OCI-LY1 (cell line): ENCODE measurements around the gene PRUNE2.

Source experiments
- H2AFZ ChIP-seq: fragments of 200-600 bp; sonication (generic), shearing (Covaris generic); 2 replicates; pipeline ENCODE4 v1.6.0; 2014; ENCODE audit warnings: antibody characterized with exemption, mild to moderate bottlenecking, low read length
- H3F3A ChIP-seq: fragments of 200-600 bp; sonication (generic), shearing (Covaris generic); 2 replicates; pipeline ENCODE4 v1.6.0; 2014; ENCODE audit warnings: mild to moderate bottlenecking, antibody characterized with exemption, low read length, moderate library complexity; ENCODE audit not compliant: insufficient read depth
- H3K27ac ChIP-seq: fragments of 200-600 bp; sonication (generic); 2 replicates; pipeline ENCODE4 v1.5.1; 2014; ENCODE audit warnings: low read length, mixed run types, mild to moderate bottlenecking, low read depth; ENCODE audit not compliant: poor library complexity, severe bottlenecking
- H3K27me3 ChIP-seq: fragments of 200-600 bp; sonication (generic); 2 replicates; pipeline ENCODE4 v1.6.0; 2014; ENCODE audit warnings: antibody characterized with exemption, mild to moderate bottlenecking, low read length, moderate library complexity; ENCODE audit not compliant: insufficient read depth
- H3K36me3 ChIP-seq: fragments of 200-600 bp; sonication (generic); 2 replicates; pipeline ENCODE4 v1.6.1; 2014; ENCODE audit warnings: mild to moderate bottlenecking, antibody characterized with exemption, low read length, moderate library complexity, mixed read lengths; ENCODE audit not compliant: insufficient read depth
- H3K4me1 ChIP-seq: fragments of 200-600 bp; sonication (generic); 2 replicates; pipeline ENCODE4 v1.5.1; 2014; ENCODE audit warnings: mild to moderate bottlenecking, low read length, moderate library complexity; ENCODE audit not compliant: insufficient read depth, severe bottlenecking
- H3K4me2 ChIP-seq: fragments of 200-600 bp; sonication (generic), shearing (Covaris generic); 2 replicates; pipeline ENCODE4 v1.6.1; 2014; ENCODE audit warnings: low read length
- H3K4me3 ChIP-seq: fragments of 200-600 bp; sonication (generic); 2 replicates; pipeline ENCODE4 v1.5.1; 2014; ENCODE audit warnings: low read length, low read depth, mild to moderate bottlenecking, mixed read lengths; ENCODE audit not compliant: poor library complexity, severe bottlenecking
- H3K79me2 ChIP-seq: fragments of 200-600 bp; shearing (Covaris generic); 2 replicates; pipeline ENCODE4 v1.6.1; 2016; ENCODE audit warnings: mixed run types, low read length, mixed read lengths; ENCODE audit not compliant: insufficient read depth
- H3K9ac ChIP-seq: fragments of 200-600 bp; sonication (generic), shearing (Covaris generic); 2 replicates; pipeline ENCODE4 v1.6.1; 2014; ENCODE audit warnings: mild to moderate bottlenecking, low read length, mixed read lengths
- H3K9me2 ChIP-seq: fragments of 200-600 bp; sonication (generic), shearing (Covaris generic); 2 replicates; pipeline ENCODE4 v1.6.1; 2014; ENCODE audit warnings: low read depth, mild to moderate bottlenecking, low read length, mixed read lengths
- H3K9me3 ChIP-seq: fragments of 200-600 bp; shearing (Covaris generic); 2 replicates; pipeline ENCODE4 v1.6.1; 2014; ENCODE audit warnings: low read length, mixed read lengths
- H4K20me1 ChIP-seq: fragments of 200-600 bp; sonication (generic), shearing (Covaris generic); 2 replicates; pipeline ENCODE4 v1.6.0; 2016; ENCODE audit warnings: mild to moderate bottlenecking, low read length; ENCODE audit not compliant: insufficient read depth
- CTCF ChIP-seq: fragments of 200-600 bp; sonication (generic), shearing (Covaris generic); IDR thresholded peaks from 2 replicates; pipeline ENCODE4 v1.5.1; 2017; ENCODE audit warnings: mild to moderate bottlenecking, antibody characterized with exemption, low read length, moderate library complexity, mixed read lengths
- EZH2 ChIP-seq: fragments of 200-600 bp; sonication (generic), shearing (Covaris generic); IDR thresholded peaks from 2 replicates; pipeline ENCODE4 v1.8.0; 2017; ENCODE audit warnings: borderline replicate concordance, mixed run types, mild to moderate bottlenecking, antibody characterized with exemption, low read length, moderate library complexity, mixed read lengths

PRUNE2 gene

GRCh38 chr9:76592091-76592973, 313.6 kb downstream of the PRUNE2 start:
- Histone ChIP-seq H2AFZ (peak overlapping the region; percentile 32; the same call in 1 of the 2 replicates), H3K9me3 (no peaks in the 10 kb centered on the region), H3K27me3 (no peaks in the 10 kb centered on the region), H3K9me2 (no peaks in the 10 kb centered on the region), H3K79me2 (no peaks in the 10 kb centered on the region), H3F3A (no peaks in the 10 kb centered on the region), H3K4me1 (peaks cover 49% of the 10 kb centered on the region), H3K4me2 (peak overlapping the region; percentile 40), H3K36me3 (no peaks in the 10 kb centered on the region), H3K9ac (peak overlapping the region; percentile 32), H3K4me3 (peak overlapping the region; percentile 24), H3K27ac (peak overlapping the region; percentile 71), H4K20me1 (no peaks in the 10 kb centered on the region)
- TF ChIP-seq CTCF (no peak), EZH2 (no peak)

GRCh38 chr9:76591256-76591950, 314.5 kb downstream of the PRUNE2 start:
- Histone ChIP-seq H3K9me2 (no peaks in the 10 kb centered on the region), H3K79me2 (no peaks in the 10 kb centered on the region), H3K4me3 (no peak overlapping the region), H3K4me1 (peaks cover 58% of the 10 kb centered on the region), H3K9ac (no peak overlapping the region), H3K4me2 (no peak overlapping the region), H3F3A (no peaks in the 10 kb centered on the region), H4K20me1 (no peaks in the 10 kb centered on the region), H2AFZ (no peak overlapping the region), H3K36me3 (no peaks in the 10 kb centered on the region), H3K27ac (peak overlapping the region; percentile 71), H3K9me3 (no peaks in the 10 kb centered on the region), H3K27me3 (no peaks in the 10 kb centered on the region)
- TF ChIP-seq EZH2 (no peak), CTCF (no peak)

GRCh38 chr9:76588316-76588715, 317.6 kb downstream of the PRUNE2 start:
- Histone ChIP-seq H3K4me2 (no peak overlapping the region), H3K79me2 (no peaks in the 10 kb centered on the region), H3K27me3 (no peaks in the 10 kb centered on the region), H3K36me3 (no peaks in the 10 kb centered on the region), H3K9me3 (no peaks in the 10 kb centered on the region), H3K9ac (no peak overlapping the region), H3K9me2 (no peaks in the 10 kb centered on the region), H3K27ac (no peak overlapping the region), H4K20me1 (no peaks in the 10 kb centered on the region), H3K4me1 (peaks cover 30% of the 10 kb centered on the region), H2AFZ (no peak overlapping the region), H3F3A (no peaks in the 10 kb centered on the region), H3K4me3 (no peak overlapping the region)
- TF ChIP-seq EZH2 (no peak), CTCF (no peak)
